K562 (cell line): ENCODE data around the gene LYPLA2. TPM values are rescaled to one million over a fixed set of nuclear protein-coding genes. Genes with fewer than 3 reads are reported as not detected.

Source experiments
- CBFB ChIP-seq: sonication (generic); formaldehyde crosslinking; IDR thresholded peaks from 2 replicates; pipeline ENCODE4 v1.4.0; 2020; ENCODE audit warnings: mild to moderate bottlenecking, missing genetic modification reagents
- E2F8 ChIP-seq: fragments of 450-650 bp; IDR thresholded peaks from 2 replicates; pipeline ENCODE4 v1.7.1; 2018; ENCODE audit warnings: mild to moderate bottlenecking, low read depth; ENCODE audit not compliant: partially characterized antibody
- IRF2 ChIP-seq: sonication (generic); formaldehyde crosslinking; IDR thresholded peaks from 2 replicates; pipeline ENCODE4 v1.8.1; 2022; ENCODE audit warnings: mild to moderate bottlenecking, missing genetic modification reagents
- NONO ChIP-seq, 2 experiments: fragments of 200-400 bp in 1 of 2; fragments of 450-650 bp in 1 of 2; formaldehyde crosslinking in 1 of 2; IDR thresholded peaks; 2 replicates each; pipeline ENCODE4 v1.6.1; 2017; ENCODE audit warnings: low read depth in 2 of 2, mild to moderate bottlenecking in 2 of 2, moderate library complexity in 2 of 2, low read length in 1 of 2
- NR3C1 ChIP-seq: sonication (generic); formaldehyde crosslinking; IDR thresholded peaks from 2 replicates; pipeline ENCODE4 v1.8.1; 2022; ENCODE audit warnings: missing genetic modification reagents
- SMARCA5 ChIP-seq: fragments of 450-650 bp; IDR thresholded peaks from 2 replicates; pipeline ENCODE4 v1.6.1; 2016
- XRCC3 ChIP-seq: fragments of 450-650 bp; IDR thresholded peaks from 2 replicates; pipeline ENCODE4 v1.6.1; 2017; ENCODE audit warnings: mild to moderate bottlenecking, moderate library complexity
- ZNF174 ChIP-seq: fragments of 250-450 bp; sonication (Bioruptor Pico); IDR thresholded peaks from 2 replicates; pipeline ENCODE4 v1.4.0; 2020; ENCODE audit warnings: mild to moderate bottlenecking
- ZNF445 ChIP-seq: fragments of 250-450 bp; sonication (Bioruptor Pico); IDR thresholded peaks from 2 replicates; pipeline ENCODE4 v1.4.0; 2020; ENCODE audit warnings: low read depth, mild to moderate bottlenecking, moderate library complexity
- ZNF644 ChIP-seq: fragments of 200-800 bp; sonication (Bioruptor generic); IDR thresholded peaks from 2 replicates; pipeline ENCODE4 v1.6.1; 2016; ENCODE audit warnings: low read depth, missing genetic modification characterization, missing compliant biosample characterization
- polyA plus RNA-seq, 8 experiments: library from polyadenylated mRNA; depleted of rRNA in 4 of 8; stranded (reverse) in 5 of 8; unstranded in 3 of 8; fragments of >200 nt; fragmentation: Nextera tagmentation in 2 of 8; fragmentation: Illumina TruSeq in 1 of 8; extraction: Ambion mirVana in 2 of 8; extraction: Trizol in 1 of 8; gene quantifications; 2 replicates each; pipeline versions ENCODE4 v1.2.1 to v1.2.3, GENCODE V29; 2011 to 2014; ENCODE audit warnings: inconsistent platforms in 1 of 8, missing spikeins in 1 of 8
- total RNA-seq, 7 experiments: library from RNA; depleted of rRNA in 6 of 7; stranded (reverse); fragments of >200 nt in 6 of 7; fragmentation: Illumina TruSeq in 2 of 7; extraction: Trizol in 2 of 7; gene quantifications; 2 replicates each; pipeline versions ENCODE4 v1.2.1 to v1.2.3, GENCODE V29; 2011 to 2021; ENCODE audit warnings: low replicate concordance in 1 of 7
- TF ChIP-seq, protein P1 (sequence below), 2 experiments: fragments of 450-650 bp; IDR thresholded peaks; 2 replicates each; pipeline ENCODE4 v1.6.1; 2016
- TF ChIP-seq, protein P2 (sequence below): sonication (generic); formaldehyde crosslinking; IDR thresholded peaks from 2 replicates; pipeline ENCODE4 v1.8.1; 2023; ENCODE audit warnings: missing genetic modification reagents, mild to moderate bottlenecking, borderline replicate concordance
- TF ChIP-seq, protein P3 (sequence below): fragments of 450-650 bp; IDR thresholded peaks from 2 replicates; pipeline ENCODE4 v1.6.1; 2016
- TF ChIP-seq, protein P4 (sequence below): fragments of 450-650 bp; formaldehyde crosslinking; IDR thresholded peaks from 2 replicates; pipeline ENCODE4 v1.4.0; 2020; ENCODE audit warnings: mild to moderate bottlenecking

The LYPLA2 gene
- total and polyA plus RNA-seq, 9 of the 15 experiments (the other 6 are each of a cell fraction or from before 2014, with no cell fraction given), result 3.9 to 128 (median 60.1) TPM

GRCh38 chr1:23810818-23811540, 20.0 kb downstream of the LYPLA2 start (continued):
- TF ChIP-seq ZNF445 (CRISPR knock-in tag) (no peak), ZNF174 (CRISPR knock-in tag) (no peak), NR3C1 (CRISPR knock-in tag) (no peak), ZNF644 (tag) (no peak), NONO (IDR thresholded peaks at IDR 0.05; ENCODE audit: low read depth in 2 of 2, low read length in 1 of 2) (no peak), SMARCA5 (peak; percentile 60; the same call in 1 of the 2 replicates), IRF2 (CRISPR knock-in tag) (no peak), CBFB (CRISPR knock-in tag) (no peak), XRCC3 (no peak), E2F8 (no peak)
- TF ChIP-seq, protein P1, sequence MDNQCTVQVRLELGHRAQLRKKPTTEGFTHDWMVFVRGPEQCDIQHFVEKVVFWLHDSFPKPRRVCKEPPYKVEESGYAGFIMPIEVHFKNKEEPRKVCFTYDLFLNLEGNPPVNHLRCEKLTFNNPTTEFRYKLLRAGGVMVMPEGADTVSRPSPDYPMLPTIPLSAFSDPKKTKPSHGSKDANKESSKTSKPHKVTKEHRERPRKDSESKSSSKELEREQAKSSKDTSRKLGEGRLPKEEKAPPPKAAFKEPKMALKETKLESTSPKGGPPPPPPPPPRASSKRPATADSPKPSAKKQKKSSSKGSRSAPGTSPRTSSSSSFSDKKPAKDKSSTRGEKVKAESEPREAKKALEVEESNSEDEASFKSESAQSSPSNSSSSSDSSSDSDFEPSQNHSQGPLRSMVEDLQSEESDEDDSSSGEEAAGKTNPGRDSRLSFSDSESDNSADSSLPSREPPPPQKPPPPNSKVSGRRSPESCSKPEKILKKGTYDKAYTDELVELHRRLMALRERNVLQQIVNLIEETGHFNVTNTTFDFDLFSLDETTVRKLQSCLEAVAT (IDR thresholded peaks at IDR 0.05), result peak; percentile 56 to 60; a peak in 3 of 4 replicates
- TF ChIP-seq, protein P2, sequence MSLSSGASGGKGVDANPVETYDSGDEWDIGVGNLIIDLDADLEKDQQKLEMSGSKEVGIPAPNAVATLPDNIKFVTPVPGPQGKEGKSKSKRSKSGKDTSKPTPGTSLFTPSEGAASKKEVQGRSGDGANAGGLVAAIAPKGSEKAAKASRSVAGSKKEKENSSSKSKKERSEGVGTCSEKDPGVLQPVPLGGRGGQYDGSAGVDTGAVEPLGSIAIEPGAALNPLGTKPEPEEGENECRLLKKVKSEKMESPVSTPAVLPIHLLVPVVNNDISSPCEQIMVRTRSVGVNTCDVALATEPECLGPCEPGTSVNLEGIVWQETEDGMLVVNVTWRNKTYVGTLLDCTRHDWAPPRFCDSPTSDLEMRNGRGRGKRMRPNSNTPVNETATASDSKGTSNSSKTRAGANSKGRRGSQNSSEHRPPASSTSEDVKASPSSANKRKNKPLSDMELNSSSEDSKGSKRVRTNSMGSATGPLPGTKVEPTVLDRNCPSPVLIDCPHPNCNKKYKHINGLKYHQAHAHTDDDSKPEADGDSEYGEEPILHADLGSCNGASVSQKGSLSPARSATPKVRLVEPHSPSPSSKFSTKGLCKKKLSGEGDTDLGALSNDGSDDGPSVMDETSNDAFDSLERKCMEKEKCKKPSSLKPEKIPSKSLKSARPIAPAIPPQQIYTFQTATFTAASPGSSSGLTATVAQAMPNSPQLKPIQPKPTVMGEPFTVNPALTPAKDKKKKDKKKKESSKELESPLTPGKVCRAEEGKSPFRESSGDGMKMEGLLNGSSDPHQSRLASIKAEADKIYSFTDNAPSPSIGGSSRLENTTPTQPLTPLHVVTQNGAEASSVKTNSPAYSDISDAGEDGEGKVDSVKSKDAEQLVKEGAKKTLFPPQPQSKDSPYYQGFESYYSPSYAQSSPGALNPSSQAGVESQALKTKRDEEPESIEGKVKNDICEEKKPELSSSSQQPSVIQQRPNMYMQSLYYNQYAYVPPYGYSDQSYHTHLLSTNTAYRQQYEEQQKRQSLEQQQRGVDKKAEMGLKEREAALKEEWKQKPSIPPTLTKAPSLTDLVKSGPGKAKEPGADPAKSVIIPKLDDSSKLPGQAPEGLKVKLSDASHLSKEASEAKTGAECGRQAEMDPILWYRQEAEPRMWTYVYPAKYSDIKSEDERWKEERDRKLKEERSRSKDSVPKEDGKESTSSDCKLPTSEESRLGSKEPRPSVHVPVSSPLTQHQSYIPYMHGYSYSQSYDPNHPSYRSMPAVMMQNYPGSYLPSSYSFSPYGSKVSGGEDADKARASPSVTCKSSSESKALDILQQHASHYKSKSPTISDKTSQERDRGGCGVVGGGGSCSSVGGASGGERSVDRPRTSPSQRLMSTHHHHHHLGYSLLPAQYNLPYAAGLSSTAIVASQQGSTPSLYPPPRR, result no peak
- TF ChIP-seq, protein P3, sequence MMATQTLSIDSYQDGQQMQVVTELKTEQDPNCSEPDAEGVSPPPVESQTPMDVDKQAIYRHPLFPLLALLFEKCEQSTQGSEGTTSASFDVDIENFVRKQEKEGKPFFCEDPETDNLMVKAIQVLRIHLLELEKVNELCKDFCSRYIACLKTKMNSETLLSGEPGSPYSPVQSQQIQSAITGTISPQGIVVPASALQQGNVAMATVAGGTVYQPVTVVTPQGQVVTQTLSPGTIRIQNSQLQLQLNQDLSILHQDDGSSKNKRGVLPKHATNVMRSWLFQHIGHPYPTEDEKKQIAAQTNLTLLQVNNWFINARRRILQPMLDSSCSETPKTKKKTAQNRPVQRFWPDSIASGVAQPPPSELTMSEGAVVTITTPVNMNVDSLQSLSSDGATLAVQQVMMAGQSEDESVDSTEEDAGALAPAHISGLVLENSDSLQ, result peak; percentile 38; the same call in 1 of the 2 replicates
- TF ChIP-seq, protein P4, sequence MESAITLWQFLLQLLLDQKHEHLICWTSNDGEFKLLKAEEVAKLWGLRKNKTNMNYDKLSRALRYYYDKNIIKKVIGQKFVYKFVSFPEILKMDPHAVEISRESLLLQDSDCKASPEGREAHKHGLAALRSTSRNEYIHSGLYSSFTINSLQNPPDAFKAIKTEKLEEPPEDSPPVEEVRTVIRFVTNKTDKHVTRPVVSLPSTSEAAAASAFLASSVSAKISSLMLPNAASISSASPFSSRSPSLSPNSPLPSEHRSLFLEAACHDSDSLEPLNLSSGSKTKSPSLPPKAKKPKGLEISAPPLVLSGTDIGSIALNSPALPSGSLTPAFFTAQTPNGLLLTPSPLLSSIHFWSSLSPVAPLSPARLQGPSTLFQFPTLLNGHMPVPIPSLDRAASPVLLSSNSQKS (CRISPR knock-in tag), result no peak
